ENCODE data around the gene INPP5D. TPM values are rescaled to one million over a fixed set of nuclear protein-coding genes. Genes with fewer than 3 reads are reported as not detected.

The INPP5D gene
- total and polyA plus RNA-seq, 2 donors (not counting 3 experiments of a cell fraction or from before 2014, with no cell fraction given), result 13.9 to 46.6 TPM

DNA sequence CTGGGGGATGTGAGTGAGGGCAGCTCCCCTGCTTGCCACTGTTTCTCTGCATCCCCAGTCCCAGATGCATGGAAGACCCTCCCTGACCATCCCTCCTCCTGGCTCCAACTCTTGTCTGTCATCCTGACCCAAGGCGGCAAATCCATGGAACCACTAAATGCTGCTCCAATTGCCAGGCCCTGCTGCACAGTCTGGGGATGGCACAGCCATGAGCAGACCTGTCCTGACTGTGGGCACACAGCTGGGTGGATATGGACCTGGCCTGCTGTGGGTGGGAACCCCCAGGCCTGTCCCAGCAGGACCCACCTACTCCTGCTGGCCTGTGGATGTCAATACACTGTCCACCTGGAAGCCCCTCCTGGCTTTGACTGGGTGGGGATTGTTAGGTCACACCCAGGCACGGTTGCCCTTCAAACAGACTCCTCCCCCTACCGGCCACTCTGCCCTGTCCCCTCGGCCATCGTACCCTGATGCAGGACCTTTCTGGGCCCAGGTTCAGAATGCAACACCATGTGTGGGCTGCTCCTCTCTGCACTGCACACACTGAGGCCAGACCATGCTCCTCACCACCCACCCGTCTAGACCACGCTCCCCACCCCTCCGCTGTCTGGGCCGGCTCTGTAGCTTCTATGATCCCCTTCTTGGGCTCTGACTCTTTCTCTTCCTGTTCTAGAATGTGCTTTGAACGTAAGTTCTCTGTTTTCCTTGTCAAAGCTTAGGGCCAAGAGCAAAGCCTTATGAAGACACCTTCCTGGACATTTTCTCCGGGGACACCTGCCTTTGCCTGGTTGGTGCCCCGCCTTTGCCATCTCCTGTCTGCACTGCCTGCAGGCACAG is 57.9 kb downstream of the INPP5D start:
- Histone ChIP-seq H3K36me3 (ENCODE audit: control insufficient read depth in 2 of 2, extremely low read depth in 1 of 2, insufficient read depth in 2 of 2, low read length in 2 of 2) (peaks cover 0 to 3% of the 10 kb centered on the region in 2 experiments), H3K27me3 (ENCODE audit: control insufficient read depth in 2 of 2, insufficient read depth in 2 of 2, low read length in 2 of 2) (no peaks in the 10 kb centered on the region), H3K4me1 (ENCODE audit: control insufficient read depth, extremely low read depth, insufficient read depth, low read length) (no peaks in the 10 kb centered on the region), H3K9me1 (replicated peaks; ENCODE audit: control insufficient read depth, extremely low read depth, insufficient read depth, low read length) (no peaks in the 10 kb centered on the region), H3K79me2 (ENCODE audit: control insufficient read depth, insufficient read depth, low read length) (no peaks in the 10 kb centered on the region), H2AFZ (ENCODE audit: low read depth, low read length) (no peak overlapping the region), H3K27ac (ENCODE audit: insufficient read depth, low read depth, low read length) (no peak overlapping the region), H3K9me3 (replicated peaks; ENCODE audit: control insufficient read depth, insufficient read depth, low read length) (no peaks in the 10 kb centered on the region), H4K20me1 (replicated peaks; ENCODE audit: control insufficient read depth, extremely low read depth, insufficient read depth, low read length) (no peaks in the 10 kb centered on the region), H3K4me3 (replicated peaks in 1 of 3; ENCODE audit: insufficient read depth in 1 of 3, low read depth in 1 of 3, low read length in 3 of 3) (no peak overlapping the region), H3K4me2 (ENCODE audit: insufficient read depth, low read length) (no peak overlapping the region), H3K9ac (replicated peaks; ENCODE audit: extremely low read depth, insufficient read depth, low read length) (no peak overlapping the region)
- DNase-seq (ENCODE audit: low read depth, low spot score), result no peak
- intact Hi-C loops (cut with micrococcal nuclease), result no loop called here
- CTCF ChIA-PET, result no interaction called here
- dilution Hi-C loops (cut with MboI; ENCODE audit: extremely low pct_ligation_motif_present, low sequenced_read_pairs), result no loop called here
- no TSS peak for BruUV-seq (replicated peaks)
- TF ChIP-seq JUN (IDR thresholded peaks at IDR 0.05; ENCODE audit: borderline replicate concordance, insufficient read depth, insufficient read length, low read depth) (no peak), FOS (IDR thresholded peaks at IDR 0.05; ENCODE audit: borderline replicate concordance, insufficient read depth, low read length) (no peak), EZH2 (IDR thresholded peaks at IDR 0.05; ENCODE audit: borderline replicate concordance, low read depth, low read length, severe bottlenecking) (no peak), GATA2 (IDR thresholded peaks at IDR 0.05; ENCODE audit: insufficient read depth, insufficient read length, low read depth, low read length) (no peak)
- TF ChIP-seq, protein P1, sequence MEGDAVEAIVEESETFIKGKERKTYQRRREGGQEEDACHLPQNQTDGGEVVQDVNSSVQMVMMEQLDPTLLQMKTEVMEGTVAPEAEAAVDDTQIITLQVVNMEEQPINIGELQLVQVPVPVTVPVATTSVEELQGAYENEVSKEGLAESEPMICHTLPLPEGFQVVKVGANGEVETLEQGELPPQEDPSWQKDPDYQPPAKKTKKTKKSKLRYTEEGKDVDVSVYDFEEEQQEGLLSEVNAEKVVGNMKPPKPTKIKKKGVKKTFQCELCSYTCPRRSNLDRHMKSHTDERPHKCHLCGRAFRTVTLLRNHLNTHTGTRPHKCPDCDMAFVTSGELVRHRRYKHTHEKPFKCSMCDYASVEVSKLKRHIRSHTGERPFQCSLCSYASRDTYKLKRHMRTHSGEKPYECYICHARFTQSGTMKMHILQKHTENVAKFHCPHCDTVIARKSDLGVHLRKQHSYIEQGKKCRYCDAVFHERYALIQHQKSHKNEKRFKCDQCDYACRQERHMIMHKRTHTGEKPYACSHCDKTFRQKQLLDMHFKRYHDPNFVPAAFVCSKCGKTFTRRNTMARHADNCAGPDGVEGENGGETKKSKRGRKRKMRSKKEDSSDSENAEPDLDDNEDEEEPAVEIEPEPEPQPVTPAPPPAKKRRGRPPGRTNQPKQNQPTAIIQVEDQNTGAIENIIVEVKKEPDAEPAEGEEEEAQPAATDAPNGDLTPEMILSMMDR (IDR thresholded peaks at IDR 0.05; ENCODE audit: extremely low read depth in 1 of 2, insufficient read depth in 1 of 2, low read depth in 1 of 2, low read length in 2 of 2), result no peak
- FAIRE-seq, result no peak
- POLR2A ChIA-PET, result no interaction called here

All from endothelial cell of umbilical vein (primary cell).